RPMI8226 (cell line): ENCODE measurements around the gene VCL.

Source experiments
- DNase-seq: peaks from one replicate; pipeline ENCODE4 v3.0.0-alpha.2; 2015

The VCL gene

GRCh38 chr10:74079028-74079935 is 81.4 kb downstream of the VCL start:
- DNase-seq, result no peak

- no peak for DNase-seq
These were observed 82.1 kb downstream of the VCL start for GRCh38 chr10:74079936-74080590.

- DNase-seq, result peak; percentile 36
These were observed 83.4 kb downstream of the VCL start for GRCh38 chr10:74081192-74081803.

- DNase-seq, result no peak
These were observed 84.2 kb downstream of the VCL start for GRCh38 chr10:74081941-74082718.

GRCh38 chr10:74083304-74083703 is 85.4 kb downstream of the VCL start:
- DNase-seq, result no peak

GRCh38 chr10:74084955-74085354 is 87.0 kb downstream of the VCL start:
- DNase-seq, result no peak

GRCh38 chr10:74086317-74086716 is 88.4 kb downstream of the VCL start:
- DNase-seq, result no peak

- DNase-seq, result no peak
These were observed 90.8 kb downstream of the VCL start for GRCh38 chr10:74088722-74089121.

- DNase-seq, result no peak
These were observed 94.5 kb downstream of the VCL start for GRCh38 chr10:74092372-74092771.

- no peak for DNase-seq
These were observed 95.7 kb downstream of the VCL start for GRCh38 chr10:74093530-74094164.

GRCh38 chr10:74094231-74094630 is 96.3 kb downstream of the VCL start:
- no peak for DNase-seq

- no peak for DNase-seq
These were observed 98.9 kb downstream of the VCL start for GRCh38 chr10:74096777-74097176.

GRCh38 chr10:74097776-74098175 is 99.9 kb downstream of the VCL start:
- no peak for DNase-seq

- no peak for DNase-seq
These were observed 101.5 kb downstream of the VCL start for GRCh38 chr10:74099420-74099819.

- no peak for DNase-seq
These were observed 101.9 kb downstream of the VCL start for GRCh38 chr10:74099836-74100235.

GRCh38 chr10:74103560-74104258 is 105.8 kb downstream of the VCL start:
- peak; percentile 11 for DNase-seq

GRCh38 chr10:74104480-74104879 is 106.6 kb downstream of the VCL start:
- no peak for DNase-seq

GRCh38 chr10:74104996-74105395 is 107.1 kb downstream of the VCL start:
- no peak for DNase-seq

GRCh38 chr10:74107391-74107790 is 109.5 kb downstream of the VCL start:
- no peak for DNase-seq

GRCh38 chr10:74109452-74109851 is 111.5 kb downstream of the VCL start:
- DNase-seq, result no peak

GRCh38 chr10:74110120-74110519 is 112.2 kb downstream of the VCL start:
- DNase-seq, result no peak

GRCh38 chr10:74111799-74112198 is 113.9 kb downstream of the VCL start:
- no peak for DNase-seq
